HepG2 (cell line): ENCODE results near the gene PCDHB2. TPM values are rescaled to one million over a fixed set of nuclear protein-coding genes. Genes with fewer than 3 reads are reported as not detected.

Experiments
- ATAC-seq: fragments of 200-7000 bp; cut with Tn5 transposase; 3 replicates; pipeline ENCODE4 v1.9.1; 2020; ENCODE audit warnings: mild to moderate bottlenecking, moderate library complexity
- BruUV-seq: library from RNA; stranded (reverse); fragments of 400-500 nt; replicated peaks from 2 replicates; lab custom pipeline; 2021; lab: Mats Ljungman, UMichigan
- CTCF ChIA-PET: fragments of 300-600 bp; formaldehyde crosslinking; extraction: SDS; loops from one replicate; lab custom pipeline; 2021; ENCODE audit warnings: low total read pairs, inconsistent platforms, low intra/inter-chr PET ratio; lab: Yijun Ruan, JAX
- POLR2A ChIA-PET: fragments of 350-600 bp; sonication (Branson Sonifier 250); formaldehyde crosslinking; loops from one replicate; lab custom pipeline; 2020; ENCODE audit warnings: antibody characterized with exemption, inconsistent platforms; lab: Yijun Ruan, JAX
- DNase-seq: peaks from one replicate; pipeline ENCODE4 v3.0.0-alpha.2; 2015; ENCODE audit warnings: low spot score
- FAIRE-seq: peaks from 3 replicates; lab custom pipeline; 2011; peaks lifted over from hg19 to GRCh38; lab: Jason Lieb, UNC
- H2AFZ ChIP-seq: one replicate; pipeline ENCODE4 v1.6.1; 2011; ENCODE audit warnings: low read length, inconsistent platforms
- H3K27ac ChIP-seq: fragments of 300-600 bp; 3 replicates; pipeline ENCODE4 v1.8.0; 2011; ENCODE audit warnings: mixed run types, mild to moderate bottlenecking, mixed read lengths, low read length, inconsistent platforms; ENCODE audit not compliant: insufficient read depth; ENCODE audit errors: extremely low read length
- H3K27me3 ChIP-seq, 2 experiments: fragments of 200-600 bp in 1 of 2; 2 replicates in 1 of 2; 3 replicates in 1 of 2; pipeline versions ENCODE4 v1.6.0 to v1.8.0; 2011; ENCODE audit warnings: low read length in 2 of 2, mild to moderate bottlenecking in 2 of 2, moderate library complexity in 2 of 2, inconsistent platforms in 1 of 2; ENCODE audit not compliant: insufficient read depth in 2 of 2, control insufficient read depth in 1 of 2
- H3K36me3 ChIP-seq, 2 experiments: fragments of 200-600 bp in 1 of 2; replicated peaks in 1 of 2; 2 replicates in 1 of 2; 3 replicates in 1 of 2; pipeline versions ENCODE4 v1.5.1 to v1.8.0; 2011; ENCODE audit warnings: low read length in 2 of 2, inconsistent platforms in 1 of 2; ENCODE audit not compliant: insufficient read depth in 2 of 2, control insufficient read depth in 1 of 2
- H3K4me1 ChIP-seq: 2 replicates; pipeline ENCODE4 v1.5.1; 2012; ENCODE audit warnings: low read length, inconsistent platforms; ENCODE audit not compliant: insufficient read depth
- H3K4me2 ChIP-seq: 2 replicates; pipeline ENCODE4 v1.6.0; 2011; ENCODE audit warnings: low read depth, low read length, inconsistent platforms
- H3K4me3 ChIP-seq, 3 experiments: fragments of 200-600 bp in 1 of 3; sonication (generic), shearing (Covaris generic) in 1 of 3; replicated peaks in 1 of 3; 2 replicates each; pipeline ENCODE4 v1.5.1; 2011 to 2016; ENCODE audit warnings: low read length in 3 of 3, inconsistent platforms in 2 of 3, low read depth in 2 of 3, mild to moderate bottlenecking in 2 of 3, control low read depth in 1 of 3, mixed read lengths in 1 of 3; ENCODE audit not compliant: insufficient read depth in 1 of 3
- H3K79me2 ChIP-seq: one replicate; pipeline ENCODE4 v1.6.1; 2011; ENCODE audit warnings: low read length, inconsistent platforms; ENCODE audit not compliant: insufficient read depth
- H3K9ac ChIP-seq: 2 replicates; pipeline ENCODE4 v1.6.0; 2011; ENCODE audit warnings: mild to moderate bottlenecking, low read depth, low read length, inconsistent platforms; ENCODE audit not compliant: insufficient read depth
- H3K9me3 ChIP-seq: 2 replicates; pipeline ENCODE4 v1.5.1; 2012; ENCODE audit warnings: mild to moderate bottlenecking, low read length
- H4K20me1 ChIP-seq: 2 replicates; pipeline ENCODE4 v1.6.0; 2011; ENCODE audit warnings: inconsistent platforms, mild to moderate bottlenecking, low read length, moderate library complexity; ENCODE audit not compliant: insufficient read depth
- ARNTL ChIP-seq: sonication (generic); formaldehyde crosslinking; IDR thresholded peaks from 2 replicates; pipeline ENCODE4 v1.4.0; 2020; ENCODE audit warnings: mild to moderate bottlenecking, missing genetic modification reagents
- HHEX ChIP-seq: IDR thresholded peaks from 2 replicates; pipeline ENCODE4 v1.6.1; 2016; ENCODE audit warnings: control low read depth
- MLLT10 ChIP-seq: sonication (generic); formaldehyde crosslinking; IDR thresholded peaks from 2 replicates; pipeline ENCODE4 v1.4.0; 2020; ENCODE audit warnings: missing genetic modification reagents
- NCOA2 ChIP-seq: sonication (generic); formaldehyde crosslinking; IDR thresholded peaks from 2 replicates; pipeline ENCODE4 v1.8.0; 2022; ENCODE audit warnings: inconsistent platforms
- NFIC ChIP-seq: IDR thresholded peaks from 2 replicates; pipeline ENCODE4 v1.6.1; 2012; ENCODE audit warnings: mild to moderate bottlenecking, low read length, inconsistent platforms
- PAF1 ChIP-seq: IDR thresholded peaks from 2 replicates; pipeline ENCODE4 v1.6.1; 2016; ENCODE audit warnings: missing genetic modification reagents, missing compliant biosample characterization
- RFX1 ChIP-seq: fragments of 450-650 bp; IDR thresholded peaks from 2 replicates; pipeline ENCODE4 v1.6.1; 2017
- RORA ChIP-seq: sonication (generic); formaldehyde crosslinking; IDR thresholded peaks from 2 replicates; pipeline ENCODE4 v1.5.0; 2020; ENCODE audit warnings: mild to moderate bottlenecking, missing genetic modification reagents, moderate library complexity
- TBL1XR1 ChIP-seq: fragments of 150-350 bp; IDR thresholded peaks from 2 replicates; pipeline ENCODE4 v1.6.1; 2014; ENCODE audit warnings: borderline replicate concordance, low read length; ENCODE audit not compliant: partially characterized antibody
- ZNF230 ChIP-seq: sonication (generic); formaldehyde crosslinking; IDR thresholded peaks from 2 replicates; pipeline ENCODE4 v1.4.0; 2020; ENCODE audit warnings: mild to moderate bottlenecking, missing genetic modification reagents
- ZNF30 ChIP-seq: sonication (generic); formaldehyde crosslinking; IDR thresholded peaks from 2 replicates; pipeline ENCODE4 v1.5.0; 2020; ENCODE audit warnings: mild to moderate bottlenecking, missing genetic modification reagents
- ZNF652 ChIP-seq: IDR thresholded peaks from 2 replicates; pipeline ENCODE4 v1.6.1; 2016; ENCODE audit warnings: low read depth, borderline replicate concordance
- ZNF720 ChIP-seq: sonication (generic); formaldehyde crosslinking; IDR thresholded peaks from 2 replicates; pipeline ENCODE4 v1.4.0; 2020; ENCODE audit warnings: missing genetic modification reagents
- ZNF841 ChIP-seq: sonication (generic); formaldehyde crosslinking; IDR thresholded peaks from 2 replicates; pipeline ENCODE4 v1.8.1; 2023; ENCODE audit warnings: missing genetic modification reagents, borderline replicate concordance
- WGBS: methylation state at CpG from one replicate; pipeline ENCODE4 v1.1.6; 2017; ENCODE audit warnings: low lambda C conversion rate; 5-methylcytosine and 5-hydroxymethylcytosine counted together
- in situ Hi-C: cut with HindIII; loops from 2 replicates; pipeline ENCODE4 v1.10.0; 2017; ENCODE audit warnings: low pct_unique_long_range_greater_than_20kb; ENCODE audit not compliant: extremely low pct_ligation_motif_present
- intact Hi-C: fragments of 100-400 bp; cut with micrococcal nuclease; formaldehyde crosslinking; loops from one replicate; pipeline ENCODE4 v1.10.0; 2022; ENCODE audit not compliant: unreplicated experiment
- polyA plus RNA-seq, 8 experiments: library from polyadenylated mRNA; depleted of rRNA in 3 of 8; stranded (reverse) in 7 of 8; unstranded in 1 of 8; fragments of >200 nt; fragmentation: Illumina TruSeq in 4 of 8; extraction: Trizol in 4 of 8; gene quantifications; 2 replicates each; pipeline versions ENCODE4 v1.2.1 to v1.2.3, GENCODE V29; 2011 to 2016; ENCODE audit warnings: low read depth in 4 of 8, missing spikeins in 1 of 8, mixed read lengths in 1 of 8; ENCODE audit not compliant: insufficient read depth in 1 of 8
- total RNA-seq, 5 experiments: library from RNA; depleted of rRNA; stranded (reverse); fragments of >200 nt; fragmentation: Illumina TruSeq; extraction: Trizol; gene quantifications; 2 replicates each; pipeline ENCODE4 v1.2.3, GENCODE V29; 2016; ENCODE audit warnings: low read depth in 1 of 5
- TF ChIP-seq, protein P1 (sequence below): sonication (generic); formaldehyde crosslinking; IDR thresholded peaks from 2 replicates; pipeline ENCODE4 v1.9.0; 2022; ENCODE audit warnings: low read depth, missing genetic modification reagents
- TF ChIP-seq, protein P2 (sequence below): sonication (generic); formaldehyde crosslinking; IDR thresholded peaks from 2 replicates; pipeline ENCODE4 v1.8.0; 2022; ENCODE audit warnings: missing genetic modification reagents, mild to moderate bottlenecking, moderate library complexity, borderline replicate concordance
- TF ChIP-seq, protein P3 (sequence below): sonication (generic); formaldehyde crosslinking; IDR thresholded peaks from 2 replicates; pipeline ENCODE4 v1.8.0; 2023; ENCODE audit warnings: mild to moderate bottlenecking, missing genetic modification reagents
- TF ChIP-seq, protein P4 (sequence below), 2 experiments: sonication (generic) in 1 of 2; formaldehyde crosslinking in 1 of 2; IDR thresholded peaks; 2 replicates each; pipeline versions ENCODE4 v1.5.1 to v1.6.1; 2011 to 2020; ENCODE audit warnings: borderline replicate concordance in 1 of 2, low read depth in 1 of 2, low read length in 1 of 2, mild to moderate bottlenecking in 1 of 2, missing genetic modification reagents in 1 of 2, moderate library complexity in 1 of 2

The PCDHB2 gene
- total and polyA plus RNA-seq, 2 of the 13 experiments (the other 11 are each of a cell fraction or from before 2014, with no cell fraction given) = 7.1 to 7.5 TPM

DNA sequence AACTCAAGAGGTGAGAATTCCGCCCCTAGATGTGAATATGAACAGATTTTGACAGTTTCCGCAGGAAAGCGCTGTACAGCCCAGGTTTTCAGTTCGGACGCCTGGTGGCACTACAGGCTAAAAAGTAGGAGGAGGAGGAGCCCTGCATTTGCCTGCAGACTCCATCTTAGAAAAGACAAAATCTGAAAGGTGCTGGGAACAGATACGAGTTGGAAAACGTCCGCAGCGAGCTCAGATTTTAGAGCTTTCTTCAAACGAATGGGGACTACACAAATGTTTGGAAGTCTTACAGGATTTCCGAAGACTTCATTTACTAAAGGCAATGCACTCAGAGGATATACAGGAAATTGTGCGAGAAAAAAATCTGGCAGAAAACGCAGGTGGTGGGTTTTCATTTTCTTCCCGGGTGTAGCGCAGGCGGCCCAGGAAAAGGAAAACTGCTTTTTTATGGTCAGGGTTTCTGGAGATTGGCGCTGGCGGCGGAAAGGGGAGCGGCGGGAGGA lies 9.9 kb upstream of the PCDHB2 start:
- no TSS peak for BruUV-seq
- Histone ChIP-seq H3K9ac (peak overlapping the region; percentile 62), H4K20me1 (no peaks in the 10 kb centered on the region), H3K36me3 (no peaks in the 10 kb centered on the region), H3K4me2 (peak overlapping the region; percentile 71), H3K27ac (no peak overlapping the region), H3K9me3 (no peaks in the 10 kb centered on the region), H3K27me3 (peaks cover 0 to 7% of the 10 kb centered on the region in 2 experiments; a peak in 1 of 5 replicates), H3K4me1 (peaks cover 12% of the 10 kb centered on the region), H2AFZ (peak overlapping the region; percentile 85), H3K79me2 (no peaks in the 10 kb centered on the region), H3K4me3 (peak overlapping the region; percentile 65 to 78 (median 66))
- ChIA-PET CTCF (interaction anchor here (1.2 to 1.9 kb wide), 2 partner anchors 102 to 480 kb away, joined by 3 to 6 read pairs; partner anchors contain the start of gene PCDHB9), POLR2A (interaction anchor here (1.1 kb wide), 1 partner anchor 10 kb away, joined by 8 read pairs; the partner anchor contains the start of gene PCDHB2)
- DNase-seq (peak; percentile 72), ATAC-seq (peak; percentile 100), FAIRE-seq (peak; percentile 63)
- 3% methylated on average over 21 of the region's 21 CpGs for WGBS
- intact Hi-C loops (loop anchor here (1.0 to 2.0 kb wide), 2 partner anchors 66 to 98 kb away; partner anchors contain the start of genes PCDHB16 and PCDHB6), in situ Hi-C loops (no loop called here)
- TF ChIP-seq ZNF841 (CRISPR knock-in tag) = no peak
- TF ChIP-seq ARNTL (CRISPR knock-in tag) = no peak
- TF ChIP-seq, protein P1, sequence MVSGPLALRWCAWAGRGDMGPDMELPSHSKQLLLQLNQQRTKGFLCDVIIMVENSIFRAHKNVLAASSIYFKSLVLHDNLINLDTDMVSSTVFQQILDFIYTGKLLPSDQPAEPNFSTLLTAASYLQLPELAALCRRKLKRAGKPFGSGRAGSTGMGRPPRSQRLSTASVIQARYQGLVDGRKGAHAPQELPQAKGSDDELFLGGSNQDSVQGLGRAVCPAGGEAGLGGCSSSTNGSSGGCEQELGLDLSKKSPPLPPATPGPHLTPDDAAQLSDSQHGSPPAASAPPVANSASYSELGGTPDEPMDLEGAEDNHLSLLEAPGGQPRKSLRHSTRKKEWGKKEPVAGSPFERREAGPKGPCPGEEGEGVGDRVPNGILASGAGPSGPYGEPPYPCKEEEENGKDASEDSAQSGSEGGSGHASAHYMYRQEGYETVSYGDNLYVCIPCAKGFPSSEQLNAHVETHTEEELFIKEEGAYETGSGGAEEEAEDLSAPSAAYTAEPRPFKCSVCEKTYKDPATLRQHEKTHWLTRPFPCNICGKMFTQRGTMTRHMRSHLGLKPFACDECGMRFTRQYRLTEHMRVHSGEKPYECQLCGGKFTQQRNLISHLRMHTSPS (CRISPR knock-in tag) = no peak
- TF ChIP-seq ZNF720 (CRISPR knock-in tag) = no peak
- TF ChIP-seq RFX1 = no peak
- no peak for TF ChIP-seq ZNF230 (CRISPR knock-in tag)
- TF ChIP-seq, protein P2, sequence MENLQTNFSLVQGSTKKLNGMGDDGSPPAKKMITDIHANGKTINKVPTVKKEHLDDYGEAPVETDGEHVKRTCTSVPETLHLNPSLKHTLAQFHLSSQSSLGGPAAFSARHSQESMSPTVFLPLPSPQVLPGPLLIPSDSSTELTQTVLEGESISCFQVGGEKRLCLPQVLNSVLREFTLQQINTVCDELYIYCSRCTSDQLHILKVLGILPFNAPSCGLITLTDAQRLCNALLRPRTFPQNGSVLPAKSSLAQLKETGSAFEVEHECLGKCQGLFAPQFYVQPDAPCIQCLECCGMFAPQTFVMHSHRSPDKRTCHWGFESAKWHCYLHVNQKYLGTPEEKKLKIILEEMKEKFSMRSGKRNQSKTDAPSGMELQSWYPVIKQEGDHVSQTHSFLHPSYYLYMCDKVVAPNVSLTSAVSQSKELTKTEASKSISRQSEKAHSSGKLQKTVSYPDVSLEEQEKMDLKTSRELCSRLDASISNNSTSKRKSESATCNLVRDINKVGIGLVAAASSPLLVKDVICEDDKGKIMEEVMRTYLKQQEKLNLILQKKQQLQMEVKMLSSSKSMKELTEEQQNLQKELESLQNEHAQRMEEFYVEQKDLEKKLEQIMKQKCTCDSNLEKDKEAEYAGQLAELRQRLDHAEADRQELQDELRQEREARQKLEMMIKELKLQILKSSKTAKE = no peak
- TF ChIP-seq PAF1 = no peak
- no peak for TF ChIP-seq TBL1XR1
- no peak for TF ChIP-seq NCOA2 (CRISPR knock-in tag)
- no peak for TF ChIP-seq RORA
- no peak for TF ChIP-seq MLLT10
- no peak for TF ChIP-seq HHEX (CRISPR knock-in tag)
- TF ChIP-seq, protein P3, sequence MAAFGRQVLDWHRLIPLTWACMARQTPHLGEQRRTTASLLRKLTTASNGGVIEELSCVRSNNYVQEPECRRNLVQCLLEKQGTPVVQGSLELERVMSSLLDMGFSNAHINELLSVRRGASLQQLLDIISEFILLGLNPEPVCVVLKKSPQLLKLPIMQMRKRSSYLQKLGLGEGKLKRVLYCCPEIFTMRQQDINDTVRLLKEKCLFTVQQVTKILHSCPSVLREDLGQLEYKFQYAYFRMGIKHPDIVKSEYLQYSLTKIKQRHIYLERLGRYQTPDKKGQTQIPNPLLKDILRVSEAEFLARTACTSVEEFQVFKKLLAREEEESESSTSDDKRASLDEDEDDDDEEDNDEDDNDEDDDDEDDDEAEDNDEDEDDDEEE = no peak
- TF ChIP-seq NFIC = 0 out of 2 replicates have a peak, but pooled peaks have one; percentile 24
- no peak for TF ChIP-seq ZNF652 (CRISPR knock-in tag)
- TF ChIP-seq, protein P4, sequence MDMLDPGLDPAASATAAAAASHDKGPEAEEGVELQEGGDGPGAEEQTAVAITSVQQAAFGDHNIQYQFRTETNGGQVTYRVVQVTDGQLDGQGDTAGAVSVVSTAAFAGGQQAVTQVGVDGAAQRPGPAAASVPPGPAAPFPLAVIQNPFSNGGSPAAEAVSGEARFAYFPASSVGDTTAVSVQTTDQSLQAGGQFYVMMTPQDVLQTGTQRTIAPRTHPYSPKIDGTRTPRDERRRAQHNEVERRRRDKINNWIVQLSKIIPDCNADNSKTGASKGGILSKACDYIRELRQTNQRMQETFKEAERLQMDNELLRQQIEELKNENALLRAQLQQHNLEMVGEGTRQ (IDR thresholded peaks at IDR 0.05; ENCODE audit: low read depth, low read length) = no peak
- TF ChIP-seq, protein P4 (CRISPR knock-in tag; IDR thresholded peaks at IDR 0.05; ENCODE audit: borderline replicate concordance) = no peak
- TF ChIP-seq ZNF30 (CRISPR knock-in tag) = no peak
